Measurements from ENCODE around the gene ANKMY1. TPM values are rescaled to one million over a fixed set of nuclear protein-coding genes. Genes with fewer than 3 reads are reported as not detected.
A peak's percentile ranks its signal among the peaks of the same experiment; 100 is the strongest.

Gene ANKMY1
- total RNA-seq, 4 donors from 2014 or later: 15.1 to 64.0 (median 27.5) TPM

DNA sequence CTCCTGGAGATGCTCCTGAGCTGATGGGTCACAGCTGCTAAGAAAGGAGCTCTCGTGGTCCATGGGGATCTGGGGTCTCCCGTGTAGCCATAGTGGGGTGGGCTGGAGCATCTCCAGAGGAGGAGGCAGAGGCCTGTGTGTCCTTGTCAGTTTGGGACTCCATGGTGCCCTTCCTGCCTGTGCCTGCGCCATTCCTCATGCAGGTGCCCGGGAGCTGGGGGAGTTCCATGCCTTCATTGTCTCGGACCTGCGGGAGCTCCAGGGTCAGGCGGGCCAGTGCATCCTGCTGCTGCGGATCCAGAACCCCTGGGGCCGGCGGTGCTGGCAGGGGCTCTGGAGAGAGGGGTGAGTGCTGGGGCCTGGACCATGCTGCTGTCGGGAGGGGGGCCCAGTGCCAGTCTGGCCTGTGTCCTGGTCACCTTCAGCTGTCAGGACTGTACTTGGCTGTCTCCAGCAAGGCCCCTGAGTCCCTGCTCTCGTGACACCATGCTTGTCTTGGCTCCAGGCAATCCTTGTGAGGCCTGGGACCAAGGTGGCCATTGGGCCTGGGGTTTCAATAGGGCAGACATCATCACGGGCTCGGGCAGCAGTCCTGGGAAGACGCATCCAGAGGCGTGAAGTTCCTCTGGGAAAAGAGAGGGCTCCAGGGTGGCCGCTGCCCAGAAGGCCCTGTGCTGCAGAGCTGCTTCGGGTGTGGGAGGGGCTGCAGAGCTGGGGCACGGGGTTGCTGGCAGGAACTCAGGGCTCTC, 36.1 kb upstream of the ANKMY1 start:
- H3K4me3 ChIP-seq: no peak overlapping the region
- no peak for TF ChIP-seq POLR2A (IDR thresholded peaks at IDR 0.05)
- TF ChIP-seq POLR2AphosphoS5 (IDR thresholded peaks at IDR 0.05): no peak
- TF ChIP-seq CTCF (IDR thresholded peaks at IDR 0.05): no peak
- no peak for TF ChIP-seq EP300 (IDR thresholded peaks at IDR 0.05; ENCODE audit: low read depth)
- in situ Hi-C loops (cut with MboI; ENCODE audit: low pct_ligation_motif_present in 1 of 4, low pct_unique_long_range_greater_than_20kb in 1 of 4, low sequenced_read_pairs in 3 of 4): no loop called here
- DNase-seq: peak; percentile 5
- peaks cover 0 to 5% (median 0%) of the 10 kb centered on the region in 4 donors for H3K36me3 ChIP-seq
- 80 to 93% methylated on average over 2 to 18 of the region's 19 CpGs for WGBS, 2 donors (ENCODE audit: low coverage in 1 of 2)
- intact Hi-C loops (cut with DNase I; ENCODE audit: low total_unique reads): no loop called here
- H3K9me3 ChIP-seq: no peaks in the 10 kb centered on the region
- no peaks in the 10 kb centered on the region for H3K27me3 ChIP-seq
- H3K4me1 ChIP-seq: peaks cover 0 to 4% (median 0%) of the 10 kb centered on the region in 4 donors
- H3K27ac ChIP-seq: no peak overlapping the region

- Histone ChIP-seq H3K27me3 (no peaks in the 10 kb centered on the region), H3K9me3 (no peaks in the 10 kb centered on the region), H3K4me1 (peaks cover under 1 to 7% (median 5%) of the 10 kb centered on the region in 4 donors), H3K4me3 (no peak overlapping the region), H3K36me3 (peaks cover 0 to 5% (median 0%) of the 10 kb centered on the region in 4 donors), H3K27ac (no peak overlapping the region)
- no peak for DNase-seq
- intact Hi-C loops (cut with DNase I; ENCODE audit: low total_unique reads): no loop called here
- in situ Hi-C loops (cut with MboI; ENCODE audit: low pct_ligation_motif_present in 1 of 4, low pct_unique_long_range_greater_than_20kb in 1 of 4, low sequenced_read_pairs in 3 of 4): no loop called here
- TF ChIP-seq POLR2A (IDR thresholded peaks at IDR 0.05) (no peak), POLR2AphosphoS5 (IDR thresholded peaks at IDR 0.05) (no peak), CTCF (IDR thresholded peaks at IDR 0.05) (no peak), EP300 (IDR thresholded peaks at IDR 0.05; ENCODE audit: low read depth) (no peak)
- 90% methylated on average over 20 of the region's 20 CpGs; no CpG with 5 or more reads in 1 of the 2 donors for WGBS, 2 donors (ENCODE audit: low coverage in 1 of 2)
Measured at GRCh38 chr2:240593026-240593702, 35.4 kb upstream of the ANKMY1 start.

DNA sequence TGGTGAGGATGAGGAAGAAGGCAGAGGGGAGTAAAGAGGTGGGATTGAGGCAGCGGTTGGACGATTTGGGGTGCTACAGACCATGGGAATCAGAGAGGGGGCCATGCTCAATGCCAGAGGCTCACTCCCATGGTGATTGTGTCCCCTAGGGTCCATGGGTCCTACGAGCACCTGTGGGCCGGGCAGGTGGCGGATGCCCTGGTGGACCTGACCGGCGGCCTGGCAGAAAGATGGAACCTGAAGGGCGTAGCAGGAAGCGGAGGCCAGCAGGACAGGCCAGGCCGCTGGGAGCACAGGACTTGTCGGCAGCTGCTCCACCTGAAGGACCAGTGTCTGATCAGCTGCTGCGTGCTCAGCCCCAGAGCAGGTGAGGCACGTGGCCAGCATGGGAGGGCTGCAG, 34.0 kb upstream of the ANKMY1 start:
- Histone ChIP-seq H3K4me3 (no peak overlapping the region), H3K27ac (no peak overlapping the region), H3K27me3 (no peaks in the 10 kb centered on the region), H3K9me3 (no peaks in the 10 kb centered on the region), H3K36me3 (peaks cover 0 to 5% (median 0%) of the 10 kb centered on the region in 4 donors), H3K4me1 (peaks cover 10 to 20% (median 15%) of the 10 kb centered on the region in 4 donors)
- DNase-seq: no peak
- in situ Hi-C loops (cut with MboI; ENCODE audit: low pct_ligation_motif_present in 1 of 4, low pct_unique_long_range_greater_than_20kb in 1 of 4, low sequenced_read_pairs in 3 of 4) (no loop called here), intact Hi-C loops (cut with DNase I; ENCODE audit: low total_unique reads) (no loop called here)
- WGBS, 2 donors (ENCODE audit: low coverage in 1 of 2): 94 to 100% methylated on average over 2 to 13 of the region's 13 CpGs
- TF ChIP-seq CTCF (IDR thresholded peaks at IDR 0.05) (no peak), POLR2A (IDR thresholded peaks at IDR 0.05) (no peak), EP300 (IDR thresholded peaks at IDR 0.05; ENCODE audit: low read depth) (no peak), POLR2AphosphoS5 (IDR thresholded peaks at IDR 0.05) (no peak)

GRCh38 chr2:240591226-240591625, 33.4 kb upstream of the ANKMY1 start:
- 94% methylated on average over 6 of the region's 6 CpGs; no CpG with 5 or more reads in 1 of the 2 donors for WGBS, 2 donors (ENCODE audit: low coverage in 1 of 2)

More at GRCh38 chr2:240591226-240591625, 33.4 kb upstream of the ANKMY1 start:
- H3K36me3 ChIP-seq: peaks cover 0 to 5% (median 0%) of the 10 kb centered on the region in 4 donors
- intact Hi-C loops (cut with DNase I; ENCODE audit: low total_unique reads): no loop called here
- no peak for DNase-seq
- no peak overlapping the region for H3K4me3 ChIP-seq
- H3K4me1 ChIP-seq: peaks cover 10 to 20% (median 15%) of the 10 kb centered on the region in 4 donors
- H3K27me3 ChIP-seq: no peaks in the 10 kb centered on the region
- H3K27ac ChIP-seq: no peak overlapping the region
- H3K9me3 ChIP-seq: no peaks in the 10 kb centered on the region
- TF ChIP-seq EP300 (IDR thresholded peaks at IDR 0.05; ENCODE audit: low read depth) (no peak), POLR2A (IDR thresholded peaks at IDR 0.05) (no peak), CTCF (IDR thresholded peaks at IDR 0.05) (no peak), POLR2AphosphoS5 (IDR thresholded peaks at IDR 0.05) (no peak)
- in situ Hi-C loops (cut with MboI; ENCODE audit: low pct_ligation_motif_present in 1 of 4, low pct_unique_long_range_greater_than_20kb in 1 of 4, low sequenced_read_pairs in 3 of 4): no loop called here
